ENCODE results near the gene SRM.
"Not testable (repeated sequence)": the region's sequence is repeated elsewhere in the genome, so short reads cannot be mapped to it uniquely, and the experiment has no call there.

Gene SRM

DNA sequence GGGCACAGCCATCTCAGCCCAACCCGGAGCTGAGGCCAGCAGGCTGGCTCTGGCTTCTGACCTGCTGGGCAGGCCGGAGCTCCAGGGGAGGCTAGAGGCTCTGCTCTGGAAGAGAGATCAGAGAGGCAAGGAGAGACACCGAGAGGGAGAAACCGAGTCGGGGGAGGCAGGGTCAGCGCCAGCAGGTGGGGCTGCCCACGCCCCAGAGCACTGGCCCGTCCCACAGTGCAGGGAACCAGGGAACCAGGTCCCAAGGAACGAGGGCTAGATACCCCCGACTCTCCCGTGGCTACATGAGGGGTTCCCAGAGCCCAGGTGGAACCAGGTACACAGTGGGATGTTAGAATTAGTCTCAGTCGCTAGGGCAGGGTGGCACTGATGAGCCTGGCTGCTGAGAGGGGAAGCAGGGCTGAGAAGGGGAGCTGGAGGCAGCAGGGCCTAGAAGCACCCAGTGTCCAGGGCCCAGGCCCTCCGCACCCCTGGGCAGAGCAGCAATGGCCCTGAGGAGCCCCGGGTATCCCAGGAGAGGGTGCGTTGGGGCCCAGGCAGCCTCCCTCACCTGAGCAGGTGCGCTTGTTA lies 14.9 kb downstream of the SRM start:
- DNase-seq (ENCODE audit: low read depth in 2 of 2), result no peak

DNA sequence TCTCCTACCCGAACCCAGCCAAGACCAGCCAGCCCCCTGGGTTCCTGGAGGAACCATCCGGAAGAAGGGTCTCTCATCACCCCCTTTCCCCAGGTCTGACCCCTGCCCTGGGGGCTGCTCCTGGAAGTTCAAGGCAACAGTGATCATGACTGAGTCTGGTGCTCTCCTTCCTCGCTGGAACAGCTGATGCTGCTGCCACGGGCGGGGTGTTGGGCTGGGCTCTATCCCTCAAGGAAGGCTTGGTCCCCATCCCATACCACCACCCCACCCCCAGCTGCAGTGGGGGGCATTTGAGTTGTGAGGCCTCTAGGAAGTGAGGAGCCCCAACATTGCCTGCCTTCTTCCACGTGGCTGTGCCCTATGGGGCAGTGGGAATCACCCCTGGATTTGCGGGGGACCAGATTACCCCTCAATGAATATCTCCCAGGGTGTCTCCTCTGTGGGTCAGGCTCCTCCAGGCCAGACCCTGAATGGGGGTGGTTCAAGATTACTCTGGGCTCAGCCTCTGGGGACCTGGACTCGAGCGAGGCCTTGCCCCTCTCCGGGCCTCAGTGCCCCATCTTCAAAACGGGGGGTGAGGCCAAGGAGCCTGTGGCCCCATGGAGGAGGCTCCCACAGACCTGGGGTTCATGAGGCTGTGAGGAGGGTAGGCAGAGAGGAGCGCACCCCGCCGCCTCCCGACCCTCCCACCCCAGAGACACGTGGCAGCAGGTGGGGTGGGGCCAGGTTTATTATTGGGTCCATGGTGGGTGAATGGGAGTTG lies 15.6 kb downstream of the SRM start:
- DNase-seq (ENCODE audit: low read depth in 2 of 2), result no peak

DNA sequence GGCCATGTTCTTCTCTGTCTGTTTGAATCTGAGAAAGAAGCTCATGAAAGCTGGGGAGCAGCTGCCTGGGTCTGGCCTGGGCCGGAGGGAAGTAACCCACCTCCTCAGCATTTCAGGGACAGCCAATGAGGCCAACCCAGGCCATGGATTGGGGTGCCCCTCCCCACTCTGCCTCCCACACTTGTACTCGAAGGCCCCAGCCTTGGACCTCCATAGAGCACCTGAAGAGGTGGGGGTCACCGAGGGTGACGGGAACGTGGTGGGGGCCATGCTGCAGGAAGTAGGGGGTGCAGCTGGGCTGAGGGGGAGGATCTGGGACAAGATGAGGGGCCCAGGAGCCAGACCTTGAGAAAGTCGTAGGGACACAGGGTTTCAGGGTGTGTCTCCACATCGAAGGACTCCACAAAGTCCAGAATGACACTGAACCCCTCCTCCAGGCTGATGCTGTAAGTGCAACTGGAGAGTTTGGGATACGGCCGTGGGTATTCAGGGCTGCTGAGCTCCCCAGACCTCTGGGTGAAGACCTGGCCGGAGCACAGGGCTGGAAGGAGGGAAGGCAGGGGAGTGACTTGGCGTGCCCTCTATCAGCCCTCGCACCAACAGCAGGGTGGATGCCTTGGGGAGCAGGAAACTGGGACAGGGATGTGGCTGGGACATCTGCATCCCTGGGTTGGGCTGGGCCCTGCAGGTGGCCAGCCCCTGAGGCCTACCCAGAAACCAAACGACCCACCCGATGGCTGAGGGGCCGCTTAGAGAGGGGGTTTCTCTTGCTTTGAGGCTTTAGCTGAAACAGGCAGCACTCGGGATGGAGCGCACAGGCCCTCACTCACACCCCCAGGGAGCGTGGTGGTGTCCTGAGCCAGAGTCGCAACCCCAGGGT lies 16.6 kb downstream of the SRM start:
- DNase-seq (ENCODE audit: low read depth in 2 of 2), result no peak

DNA sequence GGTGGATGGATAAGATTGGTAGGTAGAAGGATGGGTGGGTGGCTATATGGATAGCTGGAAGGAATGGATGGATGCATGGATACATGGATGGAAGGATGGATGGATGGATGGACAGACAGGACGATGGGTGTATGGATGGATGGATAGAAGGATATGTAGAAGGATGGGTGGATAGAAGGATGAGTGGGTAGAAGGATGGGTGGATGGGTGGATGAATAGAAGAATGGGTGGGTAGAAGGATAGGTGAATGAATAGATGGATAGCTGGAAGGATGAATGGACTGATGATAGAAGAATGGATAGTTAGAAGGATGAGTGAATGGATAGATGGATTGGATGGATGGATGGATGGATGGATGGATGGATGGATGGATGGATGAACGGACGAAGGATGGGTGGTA lies 17.8 kb downstream of the SRM start:
- no peak for DNase-seq (ENCODE audit: low read depth in 2 of 2)

DNA sequence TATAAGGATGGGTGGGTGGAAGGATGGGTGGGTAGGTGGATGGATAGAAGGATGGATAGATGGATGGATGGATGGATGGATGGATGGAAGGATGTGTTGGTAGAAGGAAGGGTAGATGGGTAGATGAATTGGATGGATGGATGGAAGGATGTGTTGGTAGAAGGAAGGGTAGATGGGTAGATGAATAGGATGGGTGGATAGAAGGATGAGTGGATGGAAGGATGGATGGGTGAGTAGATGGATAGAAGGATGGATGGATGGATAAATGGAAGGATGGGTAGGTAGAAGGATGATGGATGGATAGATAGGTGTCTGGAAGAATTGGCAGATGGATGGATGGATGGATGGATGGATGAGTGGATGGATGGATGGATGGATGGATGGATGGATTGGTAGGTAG lies 18.8 kb downstream of the SRM start:
- no peak for DNase-seq (ENCODE audit: low read depth in 2 of 2)

DNA sequence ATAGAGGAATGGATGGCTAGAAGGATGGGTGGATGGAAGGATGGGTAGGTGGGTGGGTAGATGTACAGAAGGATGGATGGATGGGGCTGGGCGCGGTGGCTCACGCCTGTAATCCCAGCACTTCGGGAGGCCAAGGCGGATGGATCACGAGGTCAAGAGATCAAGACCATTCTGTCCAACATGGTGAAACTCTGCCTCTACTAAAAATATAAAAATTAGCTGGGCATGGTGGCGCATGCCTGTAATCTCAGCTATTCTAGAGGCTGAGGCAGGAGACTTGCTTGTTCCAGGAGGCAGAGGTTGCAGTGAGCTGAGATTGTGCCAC lies 19.8 kb downstream of the SRM start:
- DNase-seq (ENCODE audit: low read depth in 2 of 2), result not testable (repeated sequence)

DNA sequence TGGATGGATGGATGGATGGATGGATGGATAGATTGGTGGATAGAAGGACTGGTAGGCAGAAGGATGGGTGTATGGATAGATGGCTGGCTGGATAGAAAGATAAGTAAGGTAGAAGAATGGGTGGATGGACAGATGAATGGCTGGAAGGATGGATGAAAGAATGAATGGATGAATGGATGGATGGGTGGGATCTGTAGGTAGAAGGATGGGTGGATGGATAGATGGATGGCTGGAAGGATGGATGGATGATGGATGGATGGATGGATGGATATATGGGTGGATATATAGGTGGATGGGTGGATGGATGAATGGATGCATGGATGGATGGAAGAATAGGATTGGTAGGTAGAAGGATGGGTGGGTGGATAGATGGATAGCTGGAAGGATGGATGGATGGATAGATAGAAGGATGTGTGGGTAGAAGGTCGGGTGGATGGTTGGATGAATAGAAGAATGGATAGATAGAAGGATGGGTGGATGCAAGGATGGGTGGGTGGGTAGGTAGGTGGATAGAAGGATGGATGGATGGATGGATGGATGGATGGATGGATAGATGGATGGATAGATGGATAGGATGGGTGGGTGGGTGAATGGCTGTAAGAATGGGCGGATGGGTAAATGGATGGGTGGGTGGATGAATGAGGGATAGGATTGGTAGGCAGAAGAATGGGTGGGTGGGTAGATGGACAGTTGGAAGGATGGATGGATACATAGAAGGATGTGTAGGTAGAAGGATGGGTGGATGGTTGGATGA lies 20.3 kb downstream of the SRM start:
- DNase-seq (ENCODE audit: low read depth in 2 of 2), result no peak

DNA sequence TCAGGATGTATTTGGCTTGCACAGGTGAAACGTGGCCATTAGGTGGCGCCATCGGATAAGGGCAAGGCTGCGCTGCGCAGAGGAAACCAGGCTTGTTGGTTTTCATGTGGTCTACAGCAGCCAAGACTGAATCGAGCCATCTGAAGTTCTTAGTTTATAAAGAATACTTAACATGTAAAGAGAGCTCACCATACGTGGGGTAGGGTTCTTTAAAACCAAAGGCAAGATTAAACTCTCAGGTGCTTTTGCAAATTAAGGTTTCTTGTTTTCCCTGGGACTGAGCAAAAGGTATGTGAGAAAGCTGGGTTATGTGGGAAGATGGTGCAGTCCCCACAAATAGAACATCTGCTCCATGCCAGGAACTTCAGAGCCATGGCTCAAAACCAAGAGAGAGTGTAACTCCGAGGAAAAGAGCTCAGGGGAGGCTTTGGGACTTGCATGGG lies 22.1 kb downstream of the SRM start:
- DNase-seq (ENCODE audit: low read depth in 2 of 2), result peak; percentile 87 to 89

DNA sequence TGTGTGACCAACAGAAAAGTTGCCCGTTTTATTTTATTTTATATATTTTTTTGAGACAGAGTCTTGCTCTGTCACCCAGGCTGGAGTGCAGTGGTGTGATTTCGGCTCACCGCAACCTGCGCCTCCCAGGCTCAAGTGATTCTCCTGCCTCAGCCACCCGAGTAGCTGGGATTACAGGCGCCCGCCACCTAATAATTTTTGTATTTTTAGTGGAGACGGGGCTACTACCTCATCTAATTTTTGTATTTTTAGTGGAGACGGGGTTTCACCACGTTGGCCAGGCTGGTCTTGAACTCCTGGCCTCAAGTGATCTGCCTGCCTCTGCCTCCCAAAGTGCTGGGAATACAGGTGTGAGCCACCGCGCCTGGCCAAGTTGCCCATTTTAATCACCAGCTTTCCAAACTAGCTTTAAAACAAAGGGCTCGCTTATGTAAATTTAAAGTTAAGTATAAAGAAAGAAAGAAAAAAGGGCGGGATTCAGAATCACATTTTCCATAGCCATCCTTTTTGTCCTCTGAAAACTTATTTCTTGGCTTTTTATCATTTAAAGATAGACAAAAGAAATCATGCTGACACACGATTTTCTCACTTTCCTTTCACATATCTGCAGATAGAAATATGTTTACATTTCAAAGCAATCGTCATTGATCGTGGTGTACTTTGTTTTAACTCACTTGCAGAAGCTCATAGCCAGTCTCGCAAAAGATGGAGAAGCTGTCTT lies 22.6 kb downstream of the SRM start:
- not testable (repeated sequence) for DNase-seq (ENCODE audit: low read depth in 2 of 2)

DNA sequence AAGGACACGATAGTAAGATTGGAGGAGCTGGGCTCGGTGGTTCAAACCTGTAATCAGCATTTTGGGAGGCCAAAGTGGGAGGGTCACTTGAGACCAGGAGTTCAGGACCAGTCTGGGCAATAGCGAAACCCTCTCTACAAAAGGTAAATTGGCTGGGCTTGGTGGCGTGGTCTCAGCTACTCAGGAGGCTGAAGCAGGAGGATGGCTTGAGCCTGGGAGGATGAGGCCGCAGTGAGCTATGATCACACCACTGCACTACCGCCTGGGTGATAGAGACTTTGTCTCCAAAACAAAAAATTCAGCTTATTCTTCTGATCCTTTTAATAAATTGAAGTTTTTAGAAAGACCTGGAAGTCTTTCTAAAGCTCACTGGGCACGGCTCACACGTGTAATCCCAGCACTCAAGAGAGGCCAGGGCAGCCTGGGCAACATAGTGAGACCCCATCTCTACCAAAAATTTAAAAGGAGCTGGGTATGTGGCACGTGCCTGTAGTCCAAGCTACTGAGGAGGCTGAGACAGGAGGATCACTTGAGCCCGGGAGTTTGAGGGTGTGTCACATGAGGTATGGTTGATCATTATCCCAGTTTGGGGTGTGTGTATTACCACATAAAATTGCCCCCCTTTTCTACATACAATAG lies 28.1 kb downstream of the SRM start:
- no peak for DNase-seq (ENCODE audit: low read depth in 2 of 2)

DNA sequence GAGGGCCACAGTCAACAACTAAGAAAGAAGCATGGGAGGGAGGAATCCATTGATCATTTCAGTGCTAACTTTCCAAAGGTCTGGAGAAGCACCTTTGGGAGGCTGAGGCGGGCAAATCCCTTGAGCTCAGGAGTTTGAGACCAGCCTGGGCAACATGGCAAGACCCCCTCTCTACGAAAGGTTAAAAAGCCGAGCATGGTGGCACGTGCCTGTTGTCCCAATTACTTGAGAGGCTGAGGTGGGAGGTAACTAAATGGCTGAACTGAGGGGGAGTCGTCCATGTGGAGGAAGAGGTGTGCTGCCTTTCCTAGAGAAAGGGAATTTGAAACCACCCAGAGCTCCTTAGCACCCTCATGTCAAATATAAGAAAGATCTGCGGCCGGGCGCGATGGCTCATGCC lies 29.0 kb downstream of the SRM start:
- no peak for DNase-seq (ENCODE audit: low read depth in 2 of 2)

DNA sequence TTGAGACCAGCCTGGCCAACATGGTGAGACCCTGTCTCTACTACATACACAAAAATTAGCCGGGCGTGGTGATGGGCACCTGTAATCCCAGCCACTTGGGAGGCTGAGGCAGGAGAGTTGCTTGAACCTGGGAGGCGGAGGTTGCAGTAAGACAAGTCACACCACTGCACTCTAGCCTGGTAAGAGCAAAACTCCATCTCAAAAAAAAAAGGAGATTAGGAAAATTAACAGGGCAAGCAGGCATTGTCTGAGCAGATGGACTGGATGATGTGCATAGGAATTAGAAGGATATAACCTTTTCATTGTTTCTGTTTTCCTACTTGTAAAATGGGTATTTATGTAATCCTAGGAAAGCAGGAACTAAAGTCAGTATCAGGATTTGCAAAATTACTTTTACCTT lies 31.8 kb downstream of the SRM start:
- no peak for DNase-seq (ENCODE audit: low read depth in 2 of 2)

DNA sequence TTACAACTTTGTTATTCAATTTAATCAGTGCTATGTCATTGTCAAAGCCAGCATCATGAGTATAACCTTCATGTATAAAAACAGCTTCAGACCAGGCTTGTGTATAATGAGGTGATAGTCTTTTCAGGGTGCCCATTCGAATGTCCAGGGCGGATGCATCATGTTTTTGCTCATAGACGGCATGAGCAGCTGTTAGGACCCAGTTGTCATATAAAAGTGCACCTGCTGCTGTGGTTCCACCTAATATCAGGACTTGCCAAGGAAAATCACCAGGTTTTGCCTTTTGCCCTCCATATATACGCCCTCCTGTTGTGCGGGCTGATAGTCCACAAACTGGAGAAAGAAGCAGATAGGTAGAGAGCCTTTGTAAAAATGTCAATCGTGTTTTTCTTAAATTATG lies 32.5 kb downstream of the SRM start:
- no peak for DNase-seq (ENCODE audit: low read depth in 2 of 2)

DNA sequence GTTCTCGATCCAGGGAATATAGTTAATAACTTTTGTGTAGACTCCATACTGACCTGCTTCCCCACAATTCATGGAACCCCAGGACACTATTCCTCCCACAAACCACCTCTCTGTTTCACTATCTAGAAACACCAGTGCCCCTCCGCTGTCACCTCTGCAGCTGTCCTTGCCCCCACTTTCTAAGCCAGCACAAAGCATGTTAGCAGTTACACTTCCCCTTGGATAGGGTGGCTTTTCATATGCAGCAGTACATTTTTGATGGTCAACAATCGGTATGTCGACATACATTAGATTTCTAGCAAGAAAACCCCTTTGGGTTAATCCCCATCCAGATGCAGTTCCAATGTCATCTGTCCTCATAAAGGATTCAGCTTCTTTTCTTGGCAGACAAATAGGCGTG lies 32.9 kb downstream of the SRM start:
- no peak for DNase-seq (ENCODE audit: low read depth in 2 of 2)

DNA sequence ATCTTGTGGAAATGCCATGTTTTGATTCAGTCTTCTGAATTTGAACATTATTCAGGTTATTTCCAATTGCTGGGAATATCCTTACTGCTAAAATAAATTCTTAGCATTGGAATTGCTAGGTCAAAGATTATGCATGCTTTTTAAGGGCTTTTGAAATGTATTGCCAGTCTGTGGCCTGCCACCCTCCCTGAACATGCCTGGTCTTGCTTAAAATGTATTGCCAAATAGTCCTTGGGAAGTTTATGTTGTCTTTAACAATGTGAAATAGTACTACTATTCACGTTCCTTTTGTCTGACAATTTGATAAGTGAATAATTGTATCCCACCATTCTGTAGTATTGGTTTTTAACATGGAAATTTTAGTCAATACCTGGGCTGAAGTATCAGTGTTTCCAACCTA lies 33.8 kb downstream of the SRM start:
- no peak for DNase-seq (ENCODE audit: low read depth in 2 of 2)

DNA sequence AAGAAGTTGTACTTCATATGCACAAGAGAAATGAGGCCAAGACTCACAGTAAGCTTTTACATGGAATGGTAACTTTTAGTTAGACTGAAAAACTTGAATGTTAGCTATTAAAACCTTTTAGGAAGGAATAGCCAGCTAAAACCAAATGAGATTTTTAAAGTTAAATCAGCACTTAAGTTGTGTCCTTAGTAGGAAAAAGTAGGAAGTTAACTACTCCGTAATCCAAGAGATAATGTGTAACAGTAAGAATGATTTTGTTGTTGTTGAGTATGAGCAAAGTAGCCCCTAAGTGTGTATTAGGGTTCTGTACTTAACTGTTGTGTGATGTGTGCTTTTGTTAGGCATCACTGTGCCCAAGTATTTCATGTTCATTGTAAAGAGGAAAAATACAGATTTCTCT lies 34.2 kb downstream of the SRM start:
- no peak for DNase-seq (ENCODE audit: low read depth in 2 of 2)

DNA sequence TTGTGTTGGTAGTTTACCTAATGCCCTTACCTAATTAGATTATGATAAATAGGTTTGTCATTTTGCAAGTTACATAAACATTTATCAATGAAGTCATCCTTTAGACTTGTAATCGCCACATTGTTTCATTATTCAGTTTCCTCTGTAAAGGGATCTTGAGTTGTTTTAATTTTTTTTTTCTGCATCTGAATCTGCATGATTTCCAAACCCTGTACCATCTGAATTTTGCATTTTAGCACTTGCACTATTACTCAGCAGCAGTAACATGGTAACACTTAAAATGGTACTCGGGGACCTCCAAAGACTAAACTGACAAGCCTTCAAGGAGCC lies 35.0 kb downstream of the SRM start:
- DNase-seq (ENCODE audit: low read depth in 2 of 2), result no peak

DNA sequence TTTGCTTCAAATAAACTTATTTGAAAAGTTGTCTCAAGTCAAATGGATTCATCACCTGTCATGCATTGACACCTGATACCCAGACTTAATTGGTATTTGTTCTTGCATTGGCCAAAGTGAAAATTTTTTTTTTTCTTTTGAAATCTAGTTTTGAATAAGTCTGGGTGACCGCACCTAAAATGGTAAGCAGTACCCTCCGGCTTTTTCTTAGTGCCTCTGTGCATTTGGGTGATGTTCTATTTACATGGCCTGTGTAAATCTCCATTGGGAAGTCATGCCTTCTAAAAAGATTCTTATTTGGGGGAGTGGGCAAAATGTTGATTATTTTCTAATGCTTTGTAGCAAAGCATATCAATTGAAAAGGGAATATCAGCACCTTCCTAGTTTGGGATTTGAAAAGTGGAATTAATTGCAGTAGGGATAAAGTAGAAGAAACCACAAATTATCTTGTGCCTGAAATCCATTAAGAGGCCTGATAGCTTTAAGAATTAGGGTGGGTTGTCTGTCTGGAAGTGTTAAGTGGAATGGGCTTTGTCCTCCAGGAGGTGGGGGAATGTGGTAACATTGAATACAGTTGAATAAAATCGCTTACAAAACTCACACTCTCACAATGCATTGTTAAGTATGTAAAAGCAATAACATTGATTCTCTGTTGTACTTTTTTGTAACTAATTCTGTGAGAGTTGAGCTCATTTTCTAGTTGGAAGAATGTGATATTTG lies 35.5 kb downstream of the SRM start:
- DNase-seq (ENCODE audit: low read depth in 2 of 2), result no peak

DNA sequence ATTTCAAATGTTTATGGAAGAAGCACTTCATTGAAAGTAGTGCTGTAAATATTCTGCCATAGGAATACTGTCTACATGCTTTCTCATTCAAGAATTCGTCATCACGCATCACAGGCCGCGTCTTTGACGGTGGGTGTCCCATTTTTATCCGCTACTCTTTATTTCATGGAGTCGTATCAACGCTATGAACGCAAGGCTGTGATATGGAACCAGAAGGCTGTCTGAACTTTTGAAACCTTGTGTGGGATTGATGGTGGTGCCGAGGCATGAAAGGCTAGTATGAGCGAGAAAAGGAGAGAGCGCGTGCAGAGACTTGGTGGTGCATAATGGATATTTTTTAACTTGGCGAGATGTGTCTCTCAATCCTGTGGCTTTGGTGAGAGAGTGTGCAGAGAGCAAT lies 36.6 kb downstream of the SRM start:
- DNase-seq (ENCODE audit: low read depth in 2 of 2), result no peak

DNA sequence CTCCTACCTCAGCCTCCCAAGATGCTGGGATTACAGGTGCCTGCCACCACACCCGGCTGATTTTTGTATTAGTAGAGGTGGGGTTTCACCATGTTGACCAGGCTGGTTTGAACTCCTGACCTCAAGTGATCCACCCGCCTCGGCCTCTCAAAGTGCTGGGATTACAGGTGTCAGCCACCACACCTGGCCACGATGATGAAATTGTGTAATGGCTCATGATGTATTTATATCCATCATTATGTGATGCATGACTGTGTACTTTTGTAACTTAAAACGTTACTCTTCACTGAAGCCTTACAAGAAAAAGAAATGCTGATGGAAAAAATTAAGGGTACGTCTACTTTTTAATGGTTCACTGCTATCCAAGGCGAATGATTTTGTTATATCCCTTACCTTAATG lies 39.8 kb downstream of the SRM start:
- no peak for DNase-seq (ENCODE audit: low read depth in 2 of 2)

DNA sequence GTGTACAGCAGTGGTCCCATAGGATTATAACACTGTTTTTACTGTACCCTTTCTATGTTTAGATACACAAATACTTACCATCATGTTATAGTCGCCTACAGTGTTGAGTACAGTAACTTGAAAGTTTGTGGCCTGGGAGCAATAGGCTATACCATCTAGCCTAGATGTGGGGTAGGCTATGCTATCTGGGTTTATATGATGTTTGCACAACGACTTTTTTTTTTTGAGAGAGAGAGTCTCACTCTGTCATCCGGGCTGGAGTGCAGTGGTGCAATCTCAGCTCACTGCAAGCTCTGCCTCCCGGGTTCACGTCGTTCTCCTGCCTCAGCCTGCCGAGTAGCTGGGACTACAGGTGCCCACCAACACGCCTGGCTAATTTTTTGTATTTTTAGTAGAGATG lies 40.5 kb downstream of the SRM start:
- DNase-seq (ENCODE audit: low read depth in 2 of 2), result not testable (repeated sequence)

Data from activated CD4-positive, alpha-beta T cell treated with anti-CD3 and anti-CD28 coated beads for 24 hours (primary cell).